HG03064 (cell line): ENCODE data around the gene AK9.
"Not testable (repeated sequence)": the region's sequence is repeated elsewhere in the genome, so short reads cannot be mapped to it uniquely, and the experiment has no call there.

ENCODE experiments used
- ATAC-seq: cut with Tn5 transposase; IDR thresholded peaks from one replicate; pipeline ENCODE4 v1.9.1; 2021; ENCODE audit warnings: low read depth; ENCODE audit not compliant: unreplicated experiment

Gene AK9

GRCh38 chr6:109461733-109462526 is 229.1 kb downstream of the AK9 start:
- ATAC-seq, result no peak

- not testable (repeated sequence) for ATAC-seq
Observed at GRCh38 chr6:109461205-109461604, 229.8 kb downstream of the AK9 start.

GRCh38 chr6:109460161-109460829 is 230.7 kb downstream of the AK9 start:
- ATAC-seq, result no peak

GRCh38 chr6:109458774-109459531 is 232.0 kb downstream of the AK9 start:
- no peak for ATAC-seq

- ATAC-seq, result no peak
Observed at GRCh38 chr6:109457562-109457996, 233.4 kb downstream of the AK9 start.

GRCh38 chr6:109456710-109457561 is 234.1 kb downstream of the AK9 start:
- no peak for ATAC-seq

GRCh38 chr6:109456111-109456583 is 234.9 kb downstream of the AK9 start:
- peak; percentile 0 for ATAC-seq

GRCh38 chr6:109455437-109456110 is 235.4 kb downstream of the AK9 start, which contains the start of gene MICAL1:
Gene MICAL1, minus strand, starts transcription at chr6:109455772. Its CDS starts 1,576 bp downstream, at chr6:109454196.
- peak; percentile 40 for ATAC-seq

- peak; percentile 28 for ATAC-seq
Observed at GRCh38 chr6:109454496-109455436, 236.2 kb downstream of the AK9 start.

GRCh38 chr6:109453594-109454495 is 237.2 kb downstream of the AK9 start:
- no peak for ATAC-seq

- no peak for ATAC-seq
Observed at GRCh38 chr6:109453156-109453555, 237.8 kb downstream of the AK9 start.

GRCh38 chr6:109452181-109452580 is 238.8 kb downstream of the AK9 start:
- ATAC-seq, result no peak

GRCh38 chr6:109451376-109451775 is 239.6 kb downstream of the AK9 start:
- ATAC-seq, result no peak

- no peak for ATAC-seq
Observed at GRCh38 chr6:109450801-109451200, 240.2 kb downstream of the AK9 start.

GRCh38 chr6:109449795-109450673 is 241.0 kb downstream of the AK9 start:
- no peak for ATAC-seq

- ATAC-seq, result no peak
Observed at GRCh38 chr6:109449064-109449794, 241.8 kb downstream of the AK9 start.
